Endothelial cell of umbilical vein (primary cell): ENCODE results near the gene SIRT3. TPM values are rescaled to one million over a fixed set of nuclear protein-coding genes. Genes with fewer than 3 reads are reported as not detected.

Experiments
- BruUV-seq: library from RNA; stranded (reverse); fragments of 400-500 nt; replicated peaks from 2 replicates; lab custom pipeline; 2021; lab: Mats Ljungman, UMichigan
- CTCF ChIA-PET: fragments of 300-600, 350-600 bp; sonication (Branson Sonifier 250); formaldehyde crosslinking; loops from one replicate; lab custom pipeline; 2021; ENCODE audit warnings: antibody characterized with exemption, inconsistent platforms; lab: Charles Lee
- POLR2A ChIA-PET: fragments of 300-600, 350-600 bp; sonication (Branson Sonifier 250); formaldehyde crosslinking; loops from one replicate; lab custom pipeline; 2021; ENCODE audit warnings: antibody characterized with exemption, inconsistent platforms; lab: Charles Lee
- DNase-seq: peaks from one replicate; pipeline ENCODE4 v3.0.0-alpha.2; 2011; ENCODE audit warnings: low read depth, low spot score
- FAIRE-seq: peaks from 2 replicates; lab custom pipeline; 2011; peaks lifted over from hg19 to GRCh38; lab: Jason Lieb, UNC
- H2AFZ ChIP-seq: 2 replicates; pipeline ENCODE4 v1.6.0; 2012; ENCODE audit warnings: low read depth, low read length, control low read depth, inconsistent platforms
- H3K27ac ChIP-seq: 2 replicates; pipeline ENCODE4 v1.5.1; 2011; ENCODE audit warnings: low read depth, mild to moderate bottlenecking, control low read depth, low read length, moderate library complexity; ENCODE audit not compliant: insufficient read depth
- H3K27me3 ChIP-seq, 2 experiments: 2 replicates each; pipeline versions ENCODE4 v1.6.0 to v1.6.1; 2011; ENCODE audit warnings: low read length in 2 of 2, mixed read lengths in 1 of 2; ENCODE audit not compliant: control insufficient read depth in 2 of 2, insufficient read depth in 2 of 2
- H3K36me3 ChIP-seq, 2 experiments: 2 replicates in 1 of 2; 3 replicates in 1 of 2; pipeline ENCODE4 v1.5.1; 2011; ENCODE audit warnings: low read length in 2 of 2, mild to moderate bottlenecking in 1 of 2, moderate library complexity in 1 of 2; ENCODE audit not compliant: control insufficient read depth in 2 of 2, insufficient read depth in 2 of 2; ENCODE audit errors: extremely low read depth in 1 of 2
- H3K4me1 ChIP-seq: 3 replicates; pipeline ENCODE4 v1.5.1; 2011; ENCODE audit warnings: mild to moderate bottlenecking, low read length; ENCODE audit not compliant: control insufficient read depth, insufficient read depth; ENCODE audit errors: extremely low read depth
- H3K4me2 ChIP-seq: 2 replicates; pipeline ENCODE4 v1.6.1; 2011; ENCODE audit warnings: low read length, control low read depth, mixed read lengths; ENCODE audit not compliant: insufficient read depth
- H3K4me3 ChIP-seq, 3 experiments: fragments of 200-600 bp in 1 of 3; sonication (generic), shearing (Covaris generic) in 1 of 3; replicated peaks in 1 of 3; 2 replicates each; pipeline ENCODE4 v1.5.1; 2011 to 2016; ENCODE audit warnings: control low read depth in 3 of 3, low read length in 3 of 3, mild to moderate bottlenecking in 2 of 3, inconsistent platforms in 1 of 3, low read depth in 1 of 3, moderate library complexity in 1 of 3; ENCODE audit not compliant: insufficient read depth in 1 of 3
- H3K79me2 ChIP-seq: 2 replicates; pipeline ENCODE4 v1.6.0; 2012; ENCODE audit warnings: low read length, inconsistent platforms; ENCODE audit not compliant: control insufficient read depth, insufficient read depth
- H3K9ac ChIP-seq: replicated peaks from 2 replicates; pipeline ENCODE3; 2011; ENCODE audit warnings: low read length, control low read depth; ENCODE audit not compliant: insufficient read depth; ENCODE audit errors: extremely low read depth
- H3K9me1 ChIP-seq: replicated peaks from 3 replicates; pipeline ENCODE4 v1.6.0; 2011; ENCODE audit warnings: mild to moderate bottlenecking, low read length; ENCODE audit not compliant: control insufficient read depth, insufficient read depth; ENCODE audit errors: extremely low read depth
- H3K9me3 ChIP-seq: replicated peaks from 2 replicates; pipeline ENCODE4 v1.5.1; 2012; ENCODE audit warnings: low read length, inconsistent platforms; ENCODE audit not compliant: control insufficient read depth, insufficient read depth
- H4K20me1 ChIP-seq: replicated peaks from 2 replicates; pipeline ENCODE3; 2011; ENCODE audit warnings: mild to moderate bottlenecking, low read length; ENCODE audit not compliant: control insufficient read depth, insufficient read depth; ENCODE audit errors: extremely low read depth
- CTCF ChIP-seq, 2 donors: IDR thresholded peaks; 1 replicate in 1 of 2; 2 replicates in 1 of 2; pipeline ENCODE4 v1.5.1; 2011; ENCODE audit warnings: low read length in 2 of 2, mild to moderate bottlenecking in 2 of 2, moderate library complexity in 2 of 2, control low read depth in 1 of 2, inconsistent platforms in 1 of 2, low read depth in 1 of 2; ENCODE audit not compliant: insufficient read depth in 1 of 2; ENCODE audit errors: extremely low read depth in 1 of 2
- EZH2 ChIP-seq: IDR thresholded peaks from 2 replicates; pipeline ENCODE4 v1.6.1; 2012; ENCODE audit warnings: borderline replicate concordance, low read depth, mild to moderate bottlenecking, moderate library complexity, low read length, inconsistent platforms; ENCODE audit not compliant: severe bottlenecking
- FOS ChIP-seq: IDR thresholded peaks from 2 replicates; pipeline ENCODE4 v1.6.1; 2011; ENCODE audit warnings: mild to moderate bottlenecking, low read length, moderate library complexity, borderline replicate concordance; ENCODE audit not compliant: insufficient read depth
- GATA2 ChIP-seq: IDR thresholded peaks from 2 replicates; pipeline ENCODE4 v1.7.0; 2011; ENCODE audit warnings: low read depth, mild to moderate bottlenecking, moderate library complexity, mixed read lengths, low read length; ENCODE audit not compliant: insufficient read length, insufficient read depth
- JUN ChIP-seq: IDR thresholded peaks from 2 replicates; pipeline ENCODE4 v1.6.1; 2011; ENCODE audit warnings: borderline replicate concordance, low read depth; ENCODE audit not compliant: insufficient read length, insufficient read depth
- MAX ChIP-seq: IDR thresholded peaks from 2 replicates; pipeline ENCODE4 v1.6.1; 2011; ENCODE audit not compliant: insufficient read depth, insufficient read length
- MYC ChIP-seq: IDR thresholded peaks from one replicate; pipeline ENCODE4 v1.6.1; 2011; ENCODE audit warnings: mild to moderate bottlenecking, low read depth, low read length
- POLR2A ChIP-seq: IDR thresholded peaks from 2 replicates; pipeline ENCODE4 v1.6.1; 2012; ENCODE audit warnings: low read depth, mild to moderate bottlenecking, control low read depth, low read length
- POLR2AphosphoS5 ChIP-seq: IDR thresholded peaks from 2 replicates; pipeline ENCODE4 v1.6.1; 2012; ENCODE audit warnings: low read depth, mild to moderate bottlenecking, control low read depth, low read length, moderate library complexity; ENCODE audit not compliant: insufficient read depth
- dilution Hi-C: fragments of 300-500 bp; cut with MboI; formaldehyde crosslinking; loops from one replicate; pipeline ENCODE4 v1.15.0; 2019; ENCODE audit warnings: low sequenced_read_pairs; ENCODE audit not compliant: extremely low pct_ligation_motif_present
- intact Hi-C: fragments of 100-400 bp; cut with micrococcal nuclease; formaldehyde crosslinking; loops from one replicate; pipeline ENCODE4 v1.10.0; 2022
- polyA plus RNA-seq, 4 experiments: library from polyadenylated mRNA; depleted of rRNA in 3 of 4; stranded (reverse) in 3 of 4; unstranded in 1 of 4; fragments of >200 nt; gene quantifications; 2 replicates each; pipeline versions ENCODE4 v1.2.1 to v1.2.3, GENCODE V29; 2011 to 2012; ENCODE audit warnings: missing spikeins in 1 of 4
- total RNA-seq: library from RNA; stranded (reverse); gene quantifications from 2 replicates; pipeline ENCODE4 v1.2.3, GENCODE V29; 2021

The SIRT3 gene
- total and polyA plus RNA-seq, 2 donors (not counting 3 experiments of a cell fraction or from before 2014, with no cell fraction given), result 12.0 to 18.3 TPM

- CTCF ChIA-PET, result interaction anchor here (0.9 to 1.5 kb wide), 4 partner anchors 14 to 42 kb away, joined by 3 to 5 read pairs (median 3); partner anchors contain the start of gene PSMD13
- peak overlapping the region; percentile 22 for H2AFZ ChIP-seq
- H3K9me3 ChIP-seq, result no peaks in the 10 kb centered on the region
- POLR2A ChIA-PET, result interaction anchor here (0.6 kb wide), 1 partner anchor 150 kb away, joined by 4 read pairs; no protein-coding TSS in a partner anchor
- peaks cover 23% of the 10 kb centered on the region for H3K4me1 ChIP-seq
- intact Hi-C loops, result loop anchor here (5.0 kb wide), 2 partner anchors 98 to 148 kb away; partner anchors contain the start of gene IFITM2
- BruUV-seq, result no TSS peak
- H3K36me3 ChIP-seq, result peaks cover 19 to 43% of the 10 kb centered on the region in 2 experiments
- H3K9me1 ChIP-seq, result no peaks in the 10 kb centered on the region
- H3K4me2 ChIP-seq, result peak overlapping the region; percentile 75
- TF ChIP-seq POLR2A (no peak), MYC (no peak), GATA2 (no peak), FOS (no peak), MAX (no peak), JUN (no peak), POLR2AphosphoS5 (no peak), EZH2 (no peak), CTCF (IDR thresholded peaks at IDR 0.05; ENCODE audit: extremely low read depth in 1 of 2, insufficient read depth in 1 of 2, low read depth in 1 of 2, low read length in 2 of 2) (no peak)
- peak overlapping the region; percentile 43 to 92 (median 74) for H3K4me3 ChIP-seq
- FAIRE-seq (no peak), DNase-seq (peak; percentile 9)
- no peaks in the 10 kb centered on the region for H3K27me3 ChIP-seq
- dilution Hi-C loops, result no loop called here
- H4K20me1 ChIP-seq, result no peaks in the 10 kb centered on the region
- peak overlapping the region; percentile 29 for H3K27ac ChIP-seq
- peak overlapping the region; percentile 96 for H3K9ac ChIP-seq
- H3K79me2 ChIP-seq, result peaks cover 50% of the 10 kb centered on the region
These were observed 27.3 kb downstream of the SIRT3 start for GRCh38 chr11:208917-209260.
